ENCODE measurements around the gene SRPX.

- TF ChIP-seq MAZ (IDR thresholded peaks at IDR 0.05; ENCODE audit: borderline replicate concordance, low read depth, low read length) (no peak), MAX (IDR thresholded peaks at IDR 0.05) (no peak), ZFP36 (IDR thresholded peaks at IDR 0.05; ENCODE audit: borderline replicate concordance, partially characterized antibody) (no peak), PHF8 (IDR thresholded peaks at IDR 0.05; ENCODE audit: borderline replicate concordance, low read depth) (no peak), ELK1 (IDR thresholded peaks at IDR 0.05; ENCODE audit: low read depth, low read length) (no peak)
Measured at GRCh38 chrX:38221391-38221929, 789 bp upstream of the SRPX start.

Data from A549 (cell line).